Liver (tissue), 9 donors: ENCODE measurements around the gene FOXD4L1. TPM values are rescaled to one million over a fixed set of nuclear protein-coding genes. Genes with fewer than 3 reads are reported as not detected.
A peak's percentile ranks its signal among the peaks of the same experiment; 100 is the strongest.
"Not testable (repeated sequence)": the region's sequence is repeated elsewhere in the genome, so short reads cannot be mapped to it uniquely, and the experiment has no call there.

Experiments
- DNase-seq: peaks from one replicate; pipeline ENCODE4 v3.0.0-alpha.2; 2017; ENCODE audit warnings: low spot score
- H3K27ac ChIP-seq, 2 donors: one replicate each; pipeline ENCODE4 v1.7.0; 2013; ENCODE audit warnings: inconsistent platforms in 2 of 2, low read length in 2 of 2, control low read depth in 1 of 2, low read depth in 1 of 2, mild to moderate bottlenecking in 1 of 2
- H3K27me3 ChIP-seq, 4 donors: one replicate each; pipeline versions ENCODE4 v1.6.1 to v1.7.0; 2013; ENCODE audit warnings: low read length in 3 of 4, inconsistent platforms in 1 of 4, mild to moderate bottlenecking in 1 of 4, moderate library complexity in 1 of 4; ENCODE audit not compliant: control insufficient read depth in 4 of 4, insufficient read depth in 4 of 4
- H3K36me3 ChIP-seq, 4 donors: one replicate each; pipeline versions ENCODE4 v1.6.1 to v1.7.0; 2013; ENCODE audit warnings: low read length in 3 of 4, mild to moderate bottlenecking in 3 of 4, low read depth in 1 of 4, moderate library complexity in 1 of 4; ENCODE audit not compliant: control insufficient read depth in 4 of 4, insufficient read depth in 3 of 4
- H3K4me1 ChIP-seq, 4 donors: one replicate each; pipeline versions ENCODE4 v1.6.1 to v1.7.0; 2013; ENCODE audit warnings: low read length in 3 of 4, mild to moderate bottlenecking in 3 of 4, moderate library complexity in 1 of 4; ENCODE audit not compliant: control insufficient read depth in 4 of 4, insufficient read depth in 4 of 4
- H3K4me3 ChIP-seq, 3 donors: one replicate each; pipeline versions ENCODE4 v1.6.1 to v1.7.0; 2013; ENCODE audit warnings: low read length in 3 of 3, control low read depth in 1 of 3, low read depth in 1 of 3, mild to moderate bottlenecking in 1 of 3
- H3K9ac ChIP-seq, 2 donors: one replicate each; pipeline ENCODE4 v1.7.0; 2013; ENCODE audit warnings: low read length in 2 of 2, mild to moderate bottlenecking in 2 of 2, moderate library complexity in 2 of 2, control low read depth in 1 of 2, low read depth in 1 of 2
- H3K9me3 ChIP-seq, 4 donors: one replicate each; pipeline versions ENCODE4 v1.6.1 to v1.7.0; 2013; ENCODE audit warnings: low read length in 3 of 4; ENCODE audit not compliant: control insufficient read depth in 4 of 4
- WGBS: extraction: QIAGEN DNeasy Blood & Tissue Kit; methylation state at CpG from one replicate; pipeline ENCODE4 v1.1.7; 2013; 5-methylcytosine and 5-hydroxymethylcytosine counted together
- polyA plus RNA-seq, 2 donors: library from polyadenylated mRNA; stranded (reverse) in 1 of 2; unstranded in 1 of 2; fragments of 200-250 nt in 1 of 2; fragments of >200 nt in 1 of 2; fragmentation: Nextera tagmentation in 1 of 2; extraction: Ambion mirVana in 1 of 2; gene quantifications; one replicate each; pipeline versions ENCODE4 v1.2.1 to v1.2.3, GENCODE V29; 2013 to 2015
- total RNA-seq, 2 donors: library from RNA; depleted of rRNA; stranded (reverse); fragments of >200 nt; gene quantifications; one replicate each; pipeline ENCODE4 v1.2.3, GENCODE V29; 2014
- donor health status: healthy.
- donor health status: healthy.
- donor health status: healthy.
- donor health status: healthy.
- donor health status: healthy.

Gene FOXD4L1
- total RNA-seq = 1 to 10 TPM in 1 of 2 donors, under 1 TPM in 1; 0.42 to 2.5 TPM
- polyA plus RNA-seq = not detected

- not testable (repeated sequence) for H3K27me3 ChIP-seq, H3K4me1 ChIP-seq, H3K27ac ChIP-seq, H3K4me3 ChIP-seq, H3K9me3 ChIP-seq, H3K36me3 ChIP-seq, DNase-seq, H3K9ac ChIP-seq
- 42% methylated on average over 1 of the region's 4 CpGs for WGBS
Observed at GRCh38 chr2:113498365-113498764, at the start of gene FOXD4L1. Gene FOXD4L1, plus strand, starts transcription at chr2:113498665. Its CDS starts 592 bp downstream, at chr2:113499257.

GRCh38 chr2:113465770-113466169 lies 32.7 kb upstream of the FOXD4L1 start:
- H3K27me3 ChIP-seq = not testable (repeated sequence)

GRCh38 chr2:113476688-113477368 lies 21.6 kb upstream of the FOXD4L1 start:
- H3K4me3 ChIP-seq, H3K9ac ChIP-seq, H3K4me1 ChIP-seq, H3K27ac ChIP-seq, H3K27me3 ChIP-seq, H3K9me3 ChIP-seq, H3K36me3 ChIP-seq, DNase-seq: not testable (repeated sequence)
- 96% methylated on average over 18 of the region's 24 CpGs for WGBS

More at GRCh38 chr2:113465770-113466169, 32.7 kb upstream of the FOXD4L1 start:
- H3K9me3 ChIP-seq, H3K4me1 ChIP-seq, H3K4me3 ChIP-seq, H3K9ac ChIP-seq, H3K27ac ChIP-seq, H3K36me3 ChIP-seq, DNase-seq: not testable (repeated sequence)

DNA sequence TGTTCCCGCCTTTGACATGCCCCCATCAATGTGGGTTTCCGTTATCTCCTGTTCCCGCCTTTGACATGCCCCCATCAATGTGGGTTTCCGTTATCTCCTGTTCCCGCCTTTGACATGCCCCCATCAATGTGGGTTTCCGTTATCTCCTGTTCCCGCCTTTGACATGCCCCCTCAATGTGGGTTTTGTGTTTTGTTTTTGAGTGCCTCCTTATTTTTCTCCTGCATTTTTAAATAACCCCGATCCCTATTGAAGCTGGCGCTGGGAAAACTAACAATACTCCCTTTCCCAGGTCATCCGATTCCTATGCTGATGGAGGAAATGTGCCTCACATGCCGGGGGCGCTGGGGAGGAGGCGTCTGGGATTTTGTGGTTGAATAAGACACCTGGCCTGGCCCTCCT lies 1.9 kb upstream of the FOXD4L1 start:
- not testable (repeated sequence) for H3K4me3 ChIP-seq, H3K27ac ChIP-seq, DNase-seq, H3K36me3 ChIP-seq, H3K9me3 ChIP-seq, H3K9ac ChIP-seq, H3K4me1 ChIP-seq, H3K27me3 ChIP-seq
- WGBS = 95% methylated on average over 13 of the region's 13 CpGs

DNA sequence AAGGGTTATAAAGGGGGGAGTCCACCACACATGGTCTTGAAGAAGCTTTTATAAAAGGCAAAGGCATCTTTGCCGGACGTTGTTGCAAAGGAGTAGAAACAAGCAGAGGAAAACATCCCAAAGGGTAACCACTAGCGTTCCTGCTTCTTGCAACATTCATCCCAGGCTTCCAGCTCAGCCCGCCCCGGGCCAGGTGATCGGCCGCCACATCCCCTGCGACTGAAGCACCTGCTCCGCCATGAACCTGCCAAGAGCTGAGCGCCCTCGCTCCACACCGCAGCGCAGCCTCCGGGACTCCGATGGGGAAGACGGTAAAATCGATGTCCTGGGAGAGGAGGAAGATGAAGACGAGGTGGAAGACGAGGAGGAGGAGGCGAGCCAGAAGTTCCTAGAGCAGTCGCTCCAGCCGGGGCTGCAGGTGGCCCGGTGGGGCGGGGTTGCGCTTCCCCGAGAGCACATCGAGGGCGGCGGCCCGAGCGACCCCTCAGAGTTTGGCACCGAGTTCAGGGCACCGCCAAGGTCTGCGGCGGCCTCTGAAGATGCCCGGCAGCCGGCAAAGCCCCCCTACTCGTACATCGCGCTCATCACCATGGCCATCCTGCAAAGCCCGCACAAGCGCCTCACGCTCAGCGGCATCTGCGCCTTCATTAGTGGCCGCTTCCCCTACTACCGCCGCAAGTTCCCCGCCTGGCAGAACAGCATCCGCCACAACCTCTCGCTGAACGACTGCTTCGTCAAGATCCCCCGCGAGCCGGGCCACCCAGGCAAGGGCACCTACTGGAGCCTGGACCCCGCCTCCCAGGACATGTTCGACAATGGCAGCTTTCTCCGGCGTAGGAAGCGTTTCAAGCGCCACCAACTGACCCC lies 787 bp downstream of the FOXD4L1 start:
- WGBS = 6% methylated on average over 62 of the region's 62 CpGs
- not testable (repeated sequence) for H3K9me3 ChIP-seq, H3K4me3 ChIP-seq, H3K27me3 ChIP-seq, H3K27ac ChIP-seq, H3K9ac ChIP-seq, H3K36me3 ChIP-seq
- H3K4me1 ChIP-seq = peaks cover 0 to 13% (median 7%) of the 10 kb centered on the region in 4 donors
- peak; percentile 38 for DNase-seq

- not testable (repeated sequence) for H3K9me3 ChIP-seq, H3K27ac ChIP-seq, H3K4me3 ChIP-seq, H3K36me3 ChIP-seq, H3K27me3 ChIP-seq, H3K9ac ChIP-seq
- H3K4me1 ChIP-seq = peaks cover 0 to 13% (median 7%) of the 10 kb centered on the region in 4 donors
- peak; percentile 58 for DNase-seq
- 9% methylated on average over 47 of the region's 56 CpGs for WGBS
Observed at GRCh38 chr2:113499886-113500722, 1.6 kb downstream of the FOXD4L1 start.

GRCh38 chr2:113500723-113501038 lies 2.2 kb downstream of the FOXD4L1 start:
- H3K27me3 ChIP-seq, H3K9ac ChIP-seq, H3K4me3 ChIP-seq, H3K9me3 ChIP-seq, DNase-seq, H3K27ac ChIP-seq, H3K36me3 ChIP-seq: not testable (repeated sequence)
- 21% methylated on average over 8 of the region's 8 CpGs for WGBS
- H3K4me1 ChIP-seq = peaks cover 0 to 13% (median 7%) of the 10 kb centered on the region in 4 donors
